Measurements from ENCODE around the gene RPUSD3.
"Not testable (repeated sequence)": the region's sequence is repeated elsewhere in the genome, so short reads cannot be mapped to it uniquely, and the experiment has no call there.

The RPUSD3 gene

DNA sequence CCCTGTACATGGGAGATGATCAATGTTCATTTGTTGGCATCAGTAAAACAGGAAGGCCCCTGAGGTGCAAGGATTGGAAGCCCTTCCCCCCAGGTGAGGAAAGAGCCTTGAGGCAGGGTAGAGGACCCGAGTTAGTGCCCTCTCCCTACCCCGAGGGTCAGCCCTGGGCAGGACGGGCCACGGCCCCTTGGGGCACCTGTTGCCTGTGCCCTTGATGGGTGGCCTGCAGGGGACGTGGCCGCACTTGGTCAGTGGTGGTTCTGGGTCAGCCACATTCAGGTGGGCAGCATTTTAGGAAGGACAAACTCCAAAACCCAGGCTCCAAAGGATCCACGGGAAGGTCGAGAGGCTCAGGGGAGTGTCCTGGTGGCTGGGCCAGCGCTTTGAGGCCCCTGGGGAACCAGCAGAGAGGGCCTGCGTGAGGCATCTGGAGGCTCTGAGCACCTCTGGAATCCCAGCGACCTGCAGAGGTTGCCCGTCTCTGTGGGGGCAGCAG is 15.8 kb upstream of the RPUSD3 start:
- in situ Hi-C loops (cut with MboI; ENCODE audit: low sequenced_read_pairs): no loop called here
- H3K4me1 ChIP-seq: no peaks in the 10 kb centered on the region; the same call in none of the 2 replicates
- no peak overlapping the region for H3K4me3 ChIP-seq
- no peaks in the 10 kb centered on the region for H3K27me3 ChIP-seq (ENCODE audit: low read depth)
- DNase-seq (ENCODE audit: low spot score in 2 of 2): no peak
- H3K9me3 ChIP-seq: no peaks in the 10 kb centered on the region
- no peaks in the 10 kb centered on the region for H3K36me3 ChIP-seq (replicated peaks)

DNA sequence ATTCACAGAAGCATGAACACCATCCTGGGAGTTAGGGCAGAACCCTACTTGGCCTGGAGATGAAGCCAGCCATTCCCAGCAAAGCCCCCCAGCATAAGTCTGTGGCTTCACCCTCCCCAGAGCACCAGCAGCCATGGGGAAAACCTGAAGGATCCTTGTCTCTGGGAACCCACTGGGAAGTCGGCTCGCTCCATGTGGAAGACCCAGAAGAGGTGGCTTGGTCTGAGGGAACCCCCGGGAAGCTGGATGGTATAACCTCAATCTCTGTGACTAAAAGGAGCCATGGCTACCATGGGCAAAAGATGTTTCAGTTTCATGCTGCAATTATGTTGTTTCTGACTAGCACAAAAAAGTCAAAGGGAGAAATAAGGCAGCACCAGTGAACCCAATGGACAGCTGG is 11.8 kb upstream of the RPUSD3 start:
- no peak for DNase-seq (ENCODE audit: low spot score in 2 of 2)
- in situ Hi-C loops (cut with MboI; ENCODE audit: low sequenced_read_pairs): no loop called here
- H3K4me3 ChIP-seq: no peak overlapping the region
- no peaks in the 10 kb centered on the region for H3K27me3 ChIP-seq (ENCODE audit: low read depth)
- peaks cover 14% of the 10 kb centered on the region for H3K4me1 ChIP-seq
- H3K9me3 ChIP-seq: no peaks in the 10 kb centered on the region
- H3K36me3 ChIP-seq (replicated peaks): no peaks in the 10 kb centered on the region

DNA sequence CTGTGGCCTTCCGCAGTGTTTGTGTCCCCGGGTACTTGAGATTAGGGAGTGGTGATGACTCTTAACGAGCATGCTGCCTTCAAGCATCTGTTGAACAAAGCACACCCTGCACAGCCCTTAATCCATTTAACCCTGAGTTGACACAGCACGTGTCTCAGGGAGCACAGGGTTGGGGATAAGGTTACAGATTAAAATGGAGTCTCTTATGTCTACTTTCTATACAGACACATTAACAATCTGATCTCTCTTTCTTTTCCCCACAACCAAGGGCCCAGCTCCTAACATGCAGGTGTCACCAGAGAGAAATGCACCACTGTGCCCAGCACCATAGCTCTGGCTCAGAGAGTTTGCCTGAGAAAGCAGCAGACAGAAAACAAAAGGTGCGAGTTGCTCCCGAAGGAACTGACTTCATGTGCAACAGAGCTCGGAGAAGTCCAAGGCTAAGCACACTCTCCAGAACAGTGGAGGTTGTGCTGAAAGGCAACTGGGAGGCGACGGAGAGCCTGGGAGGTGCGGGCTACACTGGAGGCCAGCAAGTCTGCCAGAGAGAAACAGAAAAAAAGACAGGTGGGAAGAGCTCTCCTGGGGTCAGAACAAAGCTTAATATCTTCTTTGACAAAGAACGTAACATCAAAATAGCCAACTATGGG is 10.6 kb upstream of the RPUSD3 start:
- DNase-seq (ENCODE audit: low spot score in 2 of 2): peak in 1 of 2 experiments; percentile 47
- H3K9me3 ChIP-seq; in situ Hi-C loops (cut with MboI; ENCODE audit: low sequenced_read_pairs); H3K27me3 ChIP-seq (ENCODE audit: low read depth); H3K36me3 ChIP-seq (replicated peaks); H3K4me3 ChIP-seq: not testable (repeated sequence)
- H3K4me1 ChIP-seq: peaks cover 14% of the 10 kb centered on the region

DNA sequence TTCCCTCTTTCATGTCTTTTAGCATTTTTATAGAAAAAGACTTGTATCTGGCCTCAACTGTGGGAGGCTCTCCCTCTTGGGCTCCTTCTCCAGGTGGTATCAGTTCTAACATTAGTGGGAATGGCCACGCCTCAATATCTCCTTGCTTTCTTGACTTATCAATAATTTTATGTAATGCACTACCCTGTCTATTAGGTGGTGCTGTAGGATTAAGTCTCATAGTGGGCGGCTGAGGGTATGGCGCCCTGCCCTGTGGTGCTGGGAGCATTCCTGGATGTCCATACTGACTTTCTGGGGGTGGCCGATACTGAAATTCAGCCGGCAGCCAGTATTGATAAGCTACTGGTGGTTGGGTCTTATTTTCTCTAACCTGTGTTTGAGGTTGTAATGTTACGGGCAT is 8.7 kb upstream of the RPUSD3 start:
- in situ Hi-C loops (cut with MboI; ENCODE audit: low sequenced_read_pairs): no loop called here
- no peak for DNase-seq (ENCODE audit: low spot score in 2 of 2)

DNA sequence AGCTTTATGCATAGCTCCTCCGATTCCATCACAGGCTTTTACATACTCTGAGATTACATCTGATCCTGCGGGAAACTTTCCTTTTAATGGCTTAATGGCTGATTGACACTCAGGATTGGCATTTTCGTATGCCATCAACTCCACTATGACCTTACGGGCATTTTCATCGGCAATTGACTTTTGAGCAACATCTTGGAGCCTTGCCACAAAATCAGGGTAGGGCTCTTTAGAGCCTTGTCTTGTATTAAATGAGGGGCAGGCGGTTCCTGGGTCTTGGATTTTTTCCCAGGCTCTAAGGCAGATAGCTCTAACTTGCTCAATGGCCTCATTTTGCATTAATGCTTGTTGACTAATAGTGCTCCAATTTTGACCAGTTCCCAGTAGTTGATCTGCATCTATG is 8.1 kb upstream of the RPUSD3 start:
- H3K9me3 ChIP-seq; H3K4me3 ChIP-seq; in situ Hi-C loops (cut with MboI; ENCODE audit: low sequenced_read_pairs); H3K36me3 ChIP-seq (replicated peaks); DNase-seq (ENCODE audit: low spot score in 2 of 2); H3K27me3 ChIP-seq (ENCODE audit: low read depth): not testable (repeated sequence)
- H3K4me1 ChIP-seq: peaks cover 31% of the 10 kb centered on the region

More for the DNA sequence above, 8.7 kb upstream of the RPUSD3 start:
- no peaks in the 10 kb centered on the region for H3K36me3 ChIP-seq (replicated peaks)
- no peak overlapping the region for H3K4me3 ChIP-seq
- H3K27me3 ChIP-seq (ENCODE audit: low read depth): no peaks in the 10 kb centered on the region
- H3K9me3 ChIP-seq: no peaks in the 10 kb centered on the region
- peaks cover 26% of the 10 kb centered on the region for H3K4me1 ChIP-seq

DNA sequence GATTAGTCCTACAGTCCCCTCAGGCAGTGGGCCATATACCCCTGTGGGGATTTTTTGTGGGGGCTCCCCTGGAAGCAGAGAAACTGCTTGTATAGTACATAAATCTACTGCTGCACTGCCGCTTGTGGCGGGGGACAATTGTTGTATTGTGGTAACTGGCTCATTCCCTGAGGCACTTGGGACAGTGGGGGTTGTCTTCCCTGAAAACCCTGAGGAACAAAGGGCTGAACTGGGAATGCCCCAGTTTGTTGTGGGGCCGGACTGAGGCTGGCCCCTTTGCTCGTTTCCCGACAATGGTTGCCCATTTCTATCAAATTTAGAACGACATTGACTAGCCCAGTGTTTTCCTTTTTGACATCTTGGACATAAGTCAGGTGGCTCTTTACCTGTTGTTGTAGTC is 7.6 kb upstream of the RPUSD3 start:
- H3K4me3 ChIP-seq; H3K27me3 ChIP-seq (ENCODE audit: low read depth); in situ Hi-C loops (cut with MboI; ENCODE audit: low sequenced_read_pairs); DNase-seq (ENCODE audit: low spot score in 2 of 2); H3K9me3 ChIP-seq; H3K36me3 ChIP-seq (replicated peaks): not testable (repeated sequence)
- peaks cover 31% of the 10 kb centered on the region for H3K4me1 ChIP-seq

DNA sequence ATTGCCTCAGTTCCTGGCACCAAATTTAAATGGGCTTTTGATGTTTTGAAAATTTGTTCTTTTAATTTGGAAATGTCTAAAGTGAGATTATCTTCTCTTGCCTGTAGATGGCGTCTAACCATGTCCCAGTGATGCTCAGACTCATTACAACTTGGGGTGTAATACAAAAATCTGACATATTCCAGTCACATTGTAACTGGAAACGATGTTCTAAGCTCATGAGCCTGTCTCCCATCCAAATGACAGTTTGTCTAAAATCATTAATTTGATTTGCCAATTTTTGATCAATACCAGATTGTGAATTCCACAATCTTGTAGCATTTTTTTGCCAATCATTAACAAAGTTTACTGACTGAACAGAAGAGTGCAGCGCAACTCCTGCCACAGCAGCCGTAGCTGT is 5.1 kb upstream of the RPUSD3 start:
- H3K9me3 ChIP-seq; H3K27me3 ChIP-seq (ENCODE audit: low read depth); in situ Hi-C loops (cut with MboI; ENCODE audit: low sequenced_read_pairs); H3K4me3 ChIP-seq; H3K36me3 ChIP-seq (replicated peaks): not testable (repeated sequence)
- H3K4me1 ChIP-seq: peaks cover 28% of the 10 kb centered on the region
- DNase-seq (ENCODE audit: low spot score in 2 of 2): peak in 1 of 2 experiments; percentile 41

DNA sequence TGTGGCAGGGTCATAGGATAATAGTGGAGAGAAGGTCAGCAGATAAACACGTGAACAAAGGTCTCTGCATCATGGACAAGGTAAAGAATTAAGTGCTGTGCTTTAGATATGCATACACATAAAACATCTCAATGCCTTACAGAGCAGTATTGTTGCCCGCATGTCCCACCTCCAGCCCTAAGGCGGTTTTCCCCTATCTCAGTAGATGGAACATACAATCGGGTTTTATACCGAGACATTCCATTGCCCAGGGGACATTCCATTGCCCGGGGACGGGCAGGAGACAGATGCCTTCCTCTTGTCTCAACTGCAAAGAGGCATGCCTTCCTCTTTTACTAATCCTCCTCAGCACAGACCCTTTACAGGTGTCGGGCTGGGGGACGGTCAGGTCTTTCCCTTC is 4.1 kb upstream of the RPUSD3 start:
- H3K27me3 ChIP-seq (ENCODE audit: low read depth); H3K36me3 ChIP-seq (replicated peaks); H3K9me3 ChIP-seq; in situ Hi-C loops (cut with MboI; ENCODE audit: low sequenced_read_pairs); H3K4me3 ChIP-seq: not testable (repeated sequence)
- H3K4me1 ChIP-seq: peaks cover 26% of the 10 kb centered on the region
- peak; percentile 65 to 80 for DNase-seq (ENCODE audit: low spot score in 2 of 2)

DNA sequence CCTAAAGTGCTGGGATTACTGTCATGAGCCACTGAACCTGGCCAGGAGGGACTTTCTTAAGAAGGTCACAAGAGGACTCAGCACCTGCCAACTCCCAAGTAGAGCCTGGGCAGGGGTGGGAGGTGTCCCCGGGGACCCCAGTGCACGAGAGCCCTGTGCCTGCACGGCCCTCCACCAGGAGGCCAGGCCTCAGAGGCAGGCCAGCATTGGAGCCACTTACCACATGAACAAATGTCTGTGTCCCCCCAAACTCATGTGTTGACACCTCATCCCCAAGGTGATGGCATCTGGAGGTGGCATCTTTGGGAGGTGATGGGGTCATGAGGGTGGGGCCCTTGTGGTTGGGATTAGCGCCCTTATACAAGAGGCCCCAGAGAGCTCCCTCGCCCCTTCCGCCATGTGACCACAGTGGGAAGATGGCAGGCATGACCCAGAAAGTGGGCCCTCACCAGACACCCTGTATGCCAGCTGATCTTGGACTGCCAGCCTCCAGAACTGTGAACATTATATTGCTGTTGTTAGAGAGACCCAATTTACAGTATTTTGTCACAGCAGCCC is 3.2 kb upstream of the RPUSD3 start:
- DNase-seq (ENCODE audit: low spot score in 2 of 2): no peak
- peaks cover 26% of the 10 kb centered on the region for H3K4me1 ChIP-seq
- in situ Hi-C loops (cut with MboI; ENCODE audit: low sequenced_read_pairs): no loop called here
- no peak overlapping the region for H3K4me3 ChIP-seq
- H3K9me3 ChIP-seq: no peaks in the 10 kb centered on the region
- peaks cover 5% of the 10 kb centered on the region for H3K36me3 ChIP-seq (replicated peaks)
- H3K27me3 ChIP-seq (ENCODE audit: low read depth): no peaks in the 10 kb centered on the region

DNA sequence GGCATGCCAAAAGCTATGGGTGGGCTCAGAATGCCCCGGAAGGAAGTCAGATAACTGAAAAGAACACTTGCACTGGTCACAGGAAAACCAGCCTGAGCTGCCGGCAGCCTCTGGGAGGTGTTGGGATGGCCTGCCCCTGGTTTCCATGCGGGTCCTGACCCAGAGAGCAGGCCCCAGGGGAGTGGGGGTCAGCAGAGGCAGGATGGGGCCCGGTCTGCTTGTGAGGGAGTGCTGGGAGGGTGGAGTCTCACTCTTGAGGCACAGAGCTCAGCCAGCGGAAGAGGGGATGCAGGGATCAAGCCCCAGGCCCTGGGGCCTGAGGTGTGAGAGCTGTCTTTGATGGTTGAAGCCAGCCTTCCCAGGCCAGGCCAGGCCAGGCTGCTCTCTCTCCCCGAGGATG is 2.4 kb upstream of the RPUSD3 start:
- H3K4me1 ChIP-seq: peaks cover 26% of the 10 kb centered on the region
- no peak overlapping the region for H3K4me3 ChIP-seq
- in situ Hi-C loops (cut with MboI; ENCODE audit: low sequenced_read_pairs): no loop called here
- no peaks in the 10 kb centered on the region for H3K27me3 ChIP-seq (ENCODE audit: low read depth)
- no peak for DNase-seq (ENCODE audit: low spot score in 2 of 2)
- peaks cover 12% of the 10 kb centered on the region for H3K36me3 ChIP-seq (replicated peaks)
- no peaks in the 10 kb centered on the region for H3K9me3 ChIP-seq

DNA sequence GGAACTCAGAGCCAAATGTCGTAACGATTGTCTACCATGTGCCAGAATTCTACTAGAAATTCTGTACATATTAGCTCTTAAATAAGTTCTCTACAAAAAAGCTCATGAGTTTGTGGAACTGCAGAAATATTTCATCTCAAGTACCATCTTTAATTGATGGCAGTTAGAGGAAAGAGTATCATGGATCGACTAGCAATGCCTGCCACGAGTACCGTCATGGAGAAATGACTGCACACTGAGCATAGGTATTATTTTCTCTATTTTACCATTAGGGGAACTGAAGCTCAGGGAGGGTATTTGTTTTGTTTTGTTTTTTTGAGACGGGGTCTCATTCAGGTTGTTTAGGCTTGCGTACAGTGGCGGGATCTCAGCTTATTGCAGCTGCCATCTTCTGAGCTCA is 2.8 kb downstream of the RPUSD3 start:
- DNase-seq (ENCODE audit: low spot score in 2 of 2): no peak
- Histone ChIP-seq H3K9me3 (no peaks in the 10 kb centered on the region), H3K36me3 (replicated peaks) (peaks cover 53% of the 10 kb centered on the region), H3K4me1 (peaks cover 4% of the 10 kb centered on the region), H3K4me3 (no peak overlapping the region), H3K27me3 (ENCODE audit: low read depth) (no peaks in the 10 kb centered on the region)
- in situ Hi-C loops (cut with MboI; ENCODE audit: low sequenced_read_pairs): no loop called here

DNA sequence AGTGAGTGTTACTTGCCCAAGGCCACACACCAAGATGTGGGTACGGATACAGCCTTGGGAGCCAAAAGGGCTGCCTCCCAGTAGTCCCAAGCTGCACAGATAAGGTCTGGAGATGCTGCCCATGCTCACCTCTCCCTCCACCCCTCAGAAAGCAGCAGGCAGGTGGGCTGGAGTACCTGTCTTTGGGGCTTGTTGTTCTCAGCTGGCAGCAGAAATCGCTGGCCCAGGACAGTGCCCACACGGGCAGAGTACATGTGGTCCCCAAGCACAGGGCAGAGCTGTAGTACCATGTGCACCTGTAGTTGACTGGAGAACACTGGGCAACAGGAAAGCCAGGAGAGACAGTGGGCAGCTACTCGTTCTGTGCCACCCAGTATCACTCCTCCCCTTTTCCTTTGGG is 5.0 kb downstream of the RPUSD3 start:
- Histone ChIP-seq H3K4me1 (no peaks in the 10 kb centered on the region), H3K27me3 (ENCODE audit: low read depth) (no peaks in the 10 kb centered on the region), H3K36me3 (replicated peaks) (peaks cover 73% of the 10 kb centered on the region), H3K4me3 (no peak overlapping the region), H3K9me3 (no peaks in the 10 kb centered on the region)
- in situ Hi-C loops (cut with MboI; ENCODE audit: low sequenced_read_pairs): no loop called here
- no peak for DNase-seq (ENCODE audit: low spot score in 2 of 2)

DNA sequence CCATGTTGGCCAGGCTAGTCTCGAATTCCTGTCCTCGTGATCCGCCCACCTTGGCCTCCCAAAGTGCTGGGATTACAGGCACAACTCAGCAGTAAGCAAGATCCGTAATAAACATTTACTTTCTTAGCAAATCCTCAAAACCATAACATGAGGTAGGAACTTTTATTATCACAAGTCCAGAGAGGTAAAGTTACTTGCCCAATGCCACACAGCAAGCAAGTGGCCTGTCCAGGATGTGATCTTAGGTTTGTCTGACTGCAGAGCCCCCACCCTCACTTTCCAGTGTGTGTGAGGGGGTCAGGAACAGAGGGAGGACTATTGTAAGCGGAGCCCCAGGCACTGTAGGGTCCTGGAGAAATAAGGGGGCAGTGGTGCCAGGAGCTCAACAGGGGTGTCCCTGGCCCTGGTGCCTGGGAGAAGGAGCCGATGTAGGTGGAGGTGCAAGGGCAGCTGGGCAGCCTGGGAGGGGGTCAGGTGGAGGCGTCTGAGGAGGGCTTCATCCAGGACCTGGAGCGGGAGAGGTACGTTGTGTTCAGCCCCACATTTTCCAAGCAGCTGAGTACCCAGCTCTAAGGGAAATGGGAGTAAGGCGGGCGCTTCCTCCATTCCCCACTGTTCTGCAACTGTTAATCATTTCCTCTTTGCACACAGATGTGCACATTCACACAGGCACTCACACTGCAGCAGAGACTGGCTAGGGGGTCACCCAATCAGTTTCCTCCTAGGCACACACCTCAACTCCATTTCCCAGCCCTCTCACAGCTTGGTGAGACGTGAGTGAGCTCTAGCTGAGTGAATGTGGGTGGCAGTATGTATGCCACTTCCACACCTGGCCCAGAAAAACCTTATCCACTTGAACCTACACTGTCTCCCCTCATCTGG is 5.9 kb downstream of the RPUSD3 start:
- peaks cover 81% of the 10 kb centered on the region for H3K36me3 ChIP-seq (replicated peaks)
- H3K27me3 ChIP-seq (ENCODE audit: low read depth): no peaks in the 10 kb centered on the region
- H3K9me3 ChIP-seq: no peaks in the 10 kb centered on the region
- DNase-seq (ENCODE audit: low spot score in 2 of 2): no peak
- H3K4me1 ChIP-seq: no peaks in the 10 kb centered on the region
- in situ Hi-C loops (cut with MboI; ENCODE audit: low sequenced_read_pairs): no loop called here
- H3K4me3 ChIP-seq: no peak overlapping the region

Measured in HAP-1 (cell line).